ENCODE measurements around the gene AOPEP.

- no peak for TF ChIP-seq CTCF (IDR thresholded peaks at IDR 0.05)
- TF ChIP-seq POLR2A (IDR thresholded peaks at IDR 0.05): no peak
Measured at GRCh38 chr9:94870465-94870792, 143.9 kb downstream of the AOPEP start.

All from sigmoid colon (tissue), 3 donors.